GM21526 (cell line): ENCODE results near the gene DHX34.
"Not testable (repeated sequence)": the region's sequence is repeated elsewhere in the genome, so short reads cannot be mapped to it uniquely, and the experiment has no call there.

Source experiments
- ATAC-seq: cut with Tn5 transposase; IDR thresholded peaks from one replicate; pipeline ENCODE4 v1.9.1; 2021; ENCODE audit warnings: moderate library complexity; ENCODE audit not compliant: unreplicated experiment, low FRiP score

The DHX34 gene

GRCh38 chr19:47348819-47349795, at the start of gene DHX34:
Gene DHX34 (plus strand): TSS chr19:47349315. CDS start chr19:47353031, 3,716 bp downstream.
- peak; percentile 92 for ATAC-seq

DNA sequence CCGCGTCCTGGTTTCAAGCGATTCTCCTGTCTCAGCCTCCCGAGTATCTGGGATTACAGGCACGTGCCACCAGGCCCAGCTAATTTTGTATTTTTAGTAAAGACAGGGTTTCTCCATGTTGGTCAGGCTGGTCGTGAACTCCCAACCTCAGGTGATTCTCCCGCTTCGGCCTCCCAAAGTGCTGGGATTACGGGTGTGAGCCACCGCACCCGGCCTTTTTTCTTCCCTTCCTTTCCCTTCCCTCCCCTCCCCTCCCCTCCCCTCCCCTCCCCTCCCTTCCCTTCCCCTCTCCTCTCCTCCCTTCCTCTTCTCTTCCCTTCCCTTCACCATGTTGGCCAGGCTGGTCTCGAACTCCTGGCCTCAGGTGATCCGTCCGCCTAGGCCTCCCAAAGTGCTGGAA, 48.2 kb upstream of the DHX34 start:
- ATAC-seq = not testable (repeated sequence)

GRCh38 chr19:47302249-47302648, 46.9 kb upstream of the DHX34 start:
- no peak for ATAC-seq

GRCh38 chr19:47303966-47304365, 45.1 kb upstream of the DHX34 start:
- ATAC-seq = no peak

DNA sequence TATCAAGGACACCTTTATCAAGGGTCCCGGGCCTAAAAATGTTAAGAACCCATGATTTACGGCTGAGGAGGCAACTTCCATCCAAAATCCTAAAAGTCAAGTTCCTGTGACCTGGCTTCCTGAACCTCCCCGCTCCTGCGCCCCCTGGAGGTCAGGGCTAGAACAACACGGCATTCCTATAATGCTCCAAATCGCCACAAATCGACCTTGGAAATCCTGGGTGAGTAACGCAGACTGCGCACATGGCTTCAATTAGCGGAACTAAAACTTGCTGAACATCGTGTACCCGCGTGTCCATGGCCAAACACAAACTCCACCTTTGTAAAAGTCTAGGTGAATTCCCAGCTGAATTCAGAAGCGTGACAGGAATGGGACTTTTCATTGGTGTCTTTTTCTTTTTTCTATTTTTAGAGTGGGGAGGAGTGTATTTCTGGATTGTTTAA, 43.8 kb upstream of the DHX34 start:
- ATAC-seq = no peak

- ATAC-seq = no peak
Measured at GRCh38 chr19:47306303-47306702, 42.8 kb upstream of the DHX34 start.

DNA sequence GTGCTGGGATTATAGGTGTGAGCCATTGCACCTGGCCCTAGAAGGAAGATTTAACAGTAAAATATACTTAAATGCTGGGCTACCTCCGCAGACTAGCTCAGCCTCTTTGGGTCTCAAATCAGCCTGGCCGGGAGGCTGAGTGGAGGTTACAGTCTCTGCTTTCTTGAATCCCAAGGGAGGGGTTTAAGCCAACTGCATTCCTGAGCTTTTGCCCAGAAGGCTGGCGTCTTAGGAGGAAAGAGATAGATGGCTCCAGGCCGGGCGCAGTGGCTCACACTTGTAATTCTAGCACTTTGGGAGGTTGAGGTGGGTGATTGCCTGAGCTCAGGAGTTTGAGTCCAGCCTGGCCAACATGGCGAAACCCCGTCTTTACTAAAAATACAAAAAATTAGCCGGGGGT, 40.1 kb upstream of the DHX34 start:
- ATAC-seq = no peak

DNA sequence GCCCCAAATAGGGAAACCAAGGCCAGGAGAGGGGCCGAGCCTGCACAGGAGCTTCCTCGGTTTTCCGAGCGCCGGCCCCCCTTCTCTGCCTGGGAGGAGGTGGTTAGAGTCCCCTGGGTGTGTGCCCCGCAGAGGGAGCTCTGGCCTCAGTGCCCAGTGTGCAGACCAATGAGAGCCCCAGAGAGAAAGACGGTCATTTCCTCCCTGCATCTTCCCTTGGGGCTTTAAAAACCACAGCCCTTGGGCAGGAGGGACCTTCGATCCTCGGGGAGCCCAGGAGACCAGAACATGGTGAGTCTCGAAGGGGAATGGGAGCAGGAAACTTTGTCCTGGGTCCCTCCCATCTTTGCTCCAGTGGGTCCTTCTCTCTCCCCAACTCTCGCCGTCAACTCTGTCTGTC, 39.5 kb upstream of the DHX34 start, which contains the start of gene C5AR1:
C5AR1 (plus strand) TSS at position 254 of the 400 bp plus-strand sequence; CDS start at position 289, 35 bp downstream.
- no peak for ATAC-seq

DNA sequence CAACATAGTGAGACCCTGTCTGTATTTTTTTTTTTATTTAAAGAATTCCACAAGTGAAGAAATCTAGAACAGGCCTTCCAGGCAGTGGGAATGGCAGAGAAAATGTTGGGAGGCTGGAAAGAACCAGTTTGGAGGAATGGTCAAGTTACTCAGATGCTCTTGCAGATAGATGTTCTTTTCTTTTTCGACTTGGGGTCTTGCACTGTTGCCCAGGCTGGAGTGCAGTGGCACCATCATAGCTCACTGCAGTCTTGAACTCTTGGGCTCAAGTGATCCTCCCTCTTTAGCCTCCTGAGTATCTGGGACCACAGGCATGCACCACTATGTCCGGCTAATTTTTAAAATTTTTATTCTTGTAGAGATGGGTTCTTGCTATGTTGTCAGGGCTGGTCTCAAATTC, 38.8 kb upstream of the DHX34 start:
- no peak for ATAC-seq

DNA sequence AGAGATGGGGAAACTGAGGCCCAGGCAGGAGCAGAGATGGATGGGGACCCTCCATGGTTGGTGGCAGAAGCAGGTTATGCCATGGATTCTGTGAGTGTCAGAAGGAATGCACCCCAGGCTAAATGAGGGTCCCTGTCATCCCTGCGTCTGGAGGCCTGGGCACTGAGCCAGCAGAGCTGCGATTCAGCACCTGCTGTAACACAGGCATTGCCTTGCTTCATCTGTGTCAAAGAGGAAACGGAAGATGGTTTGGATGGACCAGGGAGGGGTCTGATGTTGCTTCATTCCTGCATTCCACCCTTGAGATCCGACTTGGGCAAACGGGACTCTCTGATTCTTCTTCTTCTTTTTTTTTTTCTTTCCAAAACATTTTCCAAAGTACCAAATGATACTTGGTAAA, 38.3 kb upstream of the DHX34 start:
- ATAC-seq = no peak

DNA sequence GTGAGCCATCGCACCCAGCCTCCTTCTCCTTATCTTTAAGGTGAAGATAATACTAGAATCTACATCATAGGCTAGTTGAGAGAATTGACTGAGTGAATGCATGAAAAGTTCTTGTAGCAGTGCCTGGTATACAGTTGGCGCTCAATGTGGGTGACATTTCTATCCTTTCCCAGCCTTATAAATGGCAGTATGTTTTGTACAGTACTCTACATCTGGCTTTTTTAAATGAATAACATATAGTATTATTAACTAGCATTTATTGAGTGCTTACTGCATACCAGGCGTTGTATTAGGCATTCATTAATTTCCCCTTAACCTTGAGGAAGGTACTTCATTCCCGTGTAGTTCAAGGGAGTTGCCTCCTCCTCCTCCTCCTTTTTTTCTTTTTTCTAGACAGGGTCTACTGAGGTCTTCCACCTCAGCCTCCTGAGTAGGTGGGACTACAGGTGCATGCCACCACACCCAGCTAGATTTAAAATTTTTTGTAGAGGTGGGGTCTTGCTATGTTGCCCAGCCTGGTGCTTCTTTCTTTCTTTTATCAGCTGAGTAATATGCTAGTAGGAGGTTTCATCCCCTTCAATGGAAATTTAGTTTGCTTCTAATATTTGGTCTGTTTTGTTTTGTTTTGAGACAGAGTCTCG, 36.6 kb upstream of the DHX34 start:
- no peak for ATAC-seq

- no peak for ATAC-seq
Measured at GRCh38 chr19:47313754-47314295, 35.3 kb upstream of the DHX34 start.

- no peak for ATAC-seq
Measured at GRCh38 chr19:47315125-47315821, 33.8 kb upstream of the DHX34 start.

DNA sequence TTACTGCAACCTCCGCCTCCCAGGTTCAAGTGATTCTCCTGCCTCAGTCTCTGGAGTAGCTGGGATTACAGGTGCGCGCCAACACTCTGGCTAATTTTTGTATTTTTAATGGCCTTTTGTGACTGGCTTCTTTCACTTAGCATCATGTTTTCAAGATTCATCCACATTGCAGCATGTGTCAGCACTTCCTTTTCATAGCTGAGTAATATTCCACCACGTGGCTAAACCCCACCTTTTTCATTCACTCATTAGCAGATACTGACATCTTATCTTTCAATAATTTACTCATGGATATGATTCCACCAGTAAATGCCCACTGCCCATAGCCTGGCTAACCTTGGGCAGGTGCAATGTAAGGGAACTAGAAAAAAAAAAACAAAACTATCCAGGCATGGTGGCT, 32.6 kb upstream of the DHX34 start:
- no peak for ATAC-seq

GRCh38 chr19:47319923-47320871, 28.9 kb upstream of the DHX34 start:
- ATAC-seq = no peak

- ATAC-seq = no peak
Measured at GRCh38 chr19:47321630-47322029, 27.5 kb upstream of the DHX34 start.

- ATAC-seq = no peak
Measured at GRCh38 chr19:47322058-47322457, 27.1 kb upstream of the DHX34 start.

DNA sequence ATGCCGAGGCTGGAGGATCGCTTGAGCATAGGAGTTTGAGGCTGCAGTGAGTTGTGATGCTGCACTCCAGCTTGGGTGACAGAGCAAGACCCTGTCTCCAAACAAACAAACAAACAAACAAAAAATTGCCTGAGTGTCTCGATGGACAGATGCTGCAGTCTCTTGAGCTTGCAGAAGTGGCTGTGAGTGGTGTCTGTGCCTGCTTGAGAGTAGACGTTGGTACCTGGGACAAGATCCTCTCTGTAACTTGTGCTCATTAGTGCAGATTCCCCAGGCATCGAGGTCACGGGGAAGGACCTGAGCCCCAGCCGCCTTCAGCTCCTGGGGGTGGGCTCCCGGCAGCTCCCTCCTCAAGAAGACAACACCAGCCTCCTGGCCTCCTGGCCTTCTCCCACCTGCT, 25.7 kb upstream of the DHX34 start:
- no peak for ATAC-seq

GRCh38 chr19:47323872-47324271, 25.2 kb upstream of the DHX34 start:
- ATAC-seq = no peak

DNA sequence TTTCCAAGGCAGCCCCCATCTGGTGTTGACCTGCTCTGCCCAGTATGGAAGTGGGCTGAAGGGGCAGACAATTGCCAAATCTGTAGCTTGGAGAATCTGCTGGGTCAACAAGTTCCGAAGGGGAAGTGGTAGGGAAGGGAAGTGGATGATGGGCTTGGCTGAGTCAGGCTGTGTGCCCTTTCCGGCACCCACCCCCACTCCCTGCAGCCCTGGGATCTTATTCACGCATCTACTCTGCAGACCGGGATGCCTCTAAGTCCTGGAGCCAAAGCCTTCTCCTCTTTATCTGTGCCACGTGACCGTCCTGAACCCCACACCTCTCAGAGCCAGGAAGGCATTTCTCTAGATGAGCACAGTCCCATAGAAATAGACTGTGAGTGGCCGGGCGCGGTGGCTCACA, 24.6 kb upstream of the DHX34 start:
- no peak for ATAC-seq
